ENCODE data around the gene CLTC. TPM values are rescaled to one million over a fixed set of nuclear protein-coding genes. Genes with fewer than 3 reads are reported as not detected.
A peak's percentile ranks its signal among the peaks of the same experiment; 100 is the strongest.

CLTC gene
- total and polyA plus RNA-seq, 2 of the 8 experiments (the other 6 are each of a cell fraction or from before 2014, with no cell fraction given), result 175 to 283 TPM

DNA sequence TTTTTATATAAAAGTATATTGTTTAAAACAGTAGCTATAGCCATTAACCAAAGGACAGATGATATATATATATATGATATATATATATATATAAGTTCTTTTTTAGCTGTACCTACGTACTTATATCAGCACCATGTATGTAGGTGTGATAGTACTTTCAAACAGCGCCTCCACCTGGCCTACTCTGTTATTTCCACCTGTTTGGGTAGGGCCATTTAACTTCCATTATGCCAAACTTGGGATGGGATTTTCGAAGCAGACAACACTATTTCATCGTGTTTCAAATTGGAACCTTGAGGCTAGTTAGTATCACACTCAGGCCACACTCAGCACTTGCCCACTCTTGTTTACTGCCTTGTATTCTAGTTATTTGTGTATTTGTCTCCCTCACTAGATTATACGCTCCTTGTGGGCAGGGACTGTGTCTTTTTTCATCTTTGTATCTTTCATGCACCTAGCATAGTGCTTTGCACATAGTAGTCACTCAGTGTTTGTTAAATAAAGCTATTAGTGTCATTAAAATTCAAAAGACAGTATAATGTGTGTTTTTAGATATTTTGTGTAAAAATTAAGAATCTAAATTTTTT is 11.8 kb upstream of the CLTC start:
- peak; percentile 66 for FAIRE-seq
- POLR2A ChIA-PET (ENCODE audit: partially characterized antibody), result interaction anchor here (4.8 kb wide), 1 partner anchor 11 kb away, joined by 25 read pairs; the partner anchor contains the start of gene CLTC

More for the DNA sequence above, 11.8 kb upstream of the CLTC start:
- Histone ChIP-seq H3K4me2 (ENCODE audit: insufficient read depth in 1 of 2, low read depth in 2 of 2, low read length in 2 of 2) (no peak overlapping the region), H3K18ac (ENCODE audit: extremely low read depth, low read length) (no peak overlapping the region), H2BK12ac (ENCODE audit: low read depth, low read length) (no peak overlapping the region), H3K23me2 (ENCODE audit: low read depth, low read length) (no peaks in the 10 kb centered on the region), H3K4me1 (replicated peaks in 1 of 4; ENCODE audit: control insufficient read depth in 3 of 4, insufficient read depth in 4 of 4, low read length in 3 of 4) (no peaks in the 10 kb centered on the region), H4K20me1 (replicated peaks in 1 of 2; ENCODE audit: control insufficient read depth in 1 of 2, insufficient read depth in 2 of 2, low read length in 2 of 2) (peaks cover 0 to 1% of the 10 kb centered on the region in 2 experiments), H2AFZ (ENCODE audit: low read length) (no peak overlapping the region), H4K5ac (ENCODE audit: insufficient read length, low read depth, low read length) (no peak overlapping the region), H2BK5ac (ENCODE audit: low read depth, low read length) (no peak overlapping the region), H3K27ac (ENCODE audit: low read depth, low read length) (no peak overlapping the region), H4K8ac (ENCODE audit: extremely low read depth, insufficient read depth, low read length) (no peak overlapping the region), H3K9me3 (ENCODE audit: insufficient read depth in 2 of 2, low read depth in 1 of 2, low read length in 1 of 2) (no peaks in the 10 kb centered on the region), H3K23ac (ENCODE audit: insufficient read length) (no peak overlapping the region), H3K79me1 (ENCODE audit: low read depth, low read length) (no peaks in the 10 kb centered on the region), H3K14ac (ENCODE audit: insufficient read length) (no peak overlapping the region), H2BK120ac (replicated peaks; ENCODE audit: low read depth, low read length) (no peak overlapping the region), H4K91ac (replicated peaks; ENCODE audit: insufficient read length, low read length) (no peak overlapping the region), H3K4ac (replicated peaks; ENCODE audit: insufficient read length, low read depth, low read length) (no peak overlapping the region), H2BK20ac (ENCODE audit: low read length) (no peak overlapping the region), H2AK5ac (ENCODE audit: low read depth, low read length) (no peak overlapping the region), H3K4me3 (ENCODE audit: extremely low read depth in 1 of 4, insufficient read depth in 2 of 4, low read depth in 3 of 4, low read length in 4 of 4) (no peak overlapping the region), H3K27me3 (replicated peaks in 1 of 4; ENCODE audit: control insufficient read depth in 3 of 4, extremely low read depth in 1 of 4, insufficient read depth in 3 of 4, low read length in 3 of 4) (no peaks in the 10 kb centered on the region), H2BK15ac (ENCODE audit: low read length) (no peak overlapping the region), H3K36me3 (ENCODE audit: control insufficient read depth in 2 of 4, insufficient read depth in 4 of 4, low read length in 3 of 4) (peaks cover 0 to 46% (median 12%) of the 10 kb centered on the region in 4 experiments; a peak in 6 of 8 replicates), H3K9ac (replicated peaks in 1 of 4; ENCODE audit: extremely low read depth in 1 of 4, low read depth in 3 of 4, low read length in 3 of 4) (no peak overlapping the region), H3K79me2 (ENCODE audit: control insufficient read depth in 1 of 2, insufficient read depth in 2 of 2, low read length in 2 of 2) (no peaks in the 10 kb centered on the region), H3K56ac (replicated peaks; ENCODE audit: insufficient read length, low read depth, low read length) (no peak overlapping the region)
- CTCF ChIA-PET (ENCODE audit: partially characterized antibody), result interaction anchor here (0.6 to 2.0 kb wide), 8 partner anchors 10 to 939 kb away, joined by 3 to 15 read pairs (median 4); partner anchors contain the start of gene CLTC
- WGBS, 2 experiments (ENCODE audit: extremely low coverage in 1 of 2, insufficient coverage in 1 of 2, insufficient read length in 1 of 2, insufficient replicate concordance in 2 of 2, low coverage in 1 of 2, low lambda C conversion rate in 2 of 2, missing lambda C conversion rate in 1 of 2), result 83% methylated on average over 5 of the region's 5 CpGs; no CpG with 5 or more reads in 1 of the 2 experiments
- TF ChIP-seq, protein P1, sequence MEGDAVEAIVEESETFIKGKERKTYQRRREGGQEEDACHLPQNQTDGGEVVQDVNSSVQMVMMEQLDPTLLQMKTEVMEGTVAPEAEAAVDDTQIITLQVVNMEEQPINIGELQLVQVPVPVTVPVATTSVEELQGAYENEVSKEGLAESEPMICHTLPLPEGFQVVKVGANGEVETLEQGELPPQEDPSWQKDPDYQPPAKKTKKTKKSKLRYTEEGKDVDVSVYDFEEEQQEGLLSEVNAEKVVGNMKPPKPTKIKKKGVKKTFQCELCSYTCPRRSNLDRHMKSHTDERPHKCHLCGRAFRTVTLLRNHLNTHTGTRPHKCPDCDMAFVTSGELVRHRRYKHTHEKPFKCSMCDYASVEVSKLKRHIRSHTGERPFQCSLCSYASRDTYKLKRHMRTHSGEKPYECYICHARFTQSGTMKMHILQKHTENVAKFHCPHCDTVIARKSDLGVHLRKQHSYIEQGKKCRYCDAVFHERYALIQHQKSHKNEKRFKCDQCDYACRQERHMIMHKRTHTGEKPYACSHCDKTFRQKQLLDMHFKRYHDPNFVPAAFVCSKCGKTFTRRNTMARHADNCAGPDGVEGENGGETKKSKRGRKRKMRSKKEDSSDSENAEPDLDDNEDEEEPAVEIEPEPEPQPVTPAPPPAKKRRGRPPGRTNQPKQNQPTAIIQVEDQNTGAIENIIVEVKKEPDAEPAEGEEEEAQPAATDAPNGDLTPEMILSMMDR (IDR thresholded peaks at IDR 0.05; ENCODE audit: control extremely low read depth in 1 of 3, insufficient read depth in 1 of 3, low read depth in 1 of 3, low read length in 3 of 3), result peak in 2 of 3 experiments; percentile 51 to 70; a peak in 3 of 4 replicates
- TF ChIP-seq RAD21 (IDR thresholded peaks at IDR 0.05 in 1 of 2, conservative IDR thresholded peaks at IDR 0.05 in 1 of 2; ENCODE audit: low read depth in 2 of 2, low read length in 2 of 2) (peak; percentile 32 to 46), NANOG (IDR thresholded peaks at IDR 0.05; ENCODE audit: insufficient read depth, low read depth, low read length, poor library complexity, severe bottlenecking) (no peak)
- peak in 1 of 2 experiments; percentile 75 for DNase-seq (ENCODE audit: low read depth in 1 of 2, low spot score in 2 of 2)

Data from H1 (cell line).